Measurements from ENCODE around the gene PNMT. TPM values are rescaled to one million over a fixed set of nuclear protein-coding genes. Genes with fewer than 3 reads are reported as not detected.

PNMT gene
- total and polyA plus RNA-seq, 10 donors, result 0.28 to 2.4 (median 0.65) TPM; not detected in 4

DNA sequence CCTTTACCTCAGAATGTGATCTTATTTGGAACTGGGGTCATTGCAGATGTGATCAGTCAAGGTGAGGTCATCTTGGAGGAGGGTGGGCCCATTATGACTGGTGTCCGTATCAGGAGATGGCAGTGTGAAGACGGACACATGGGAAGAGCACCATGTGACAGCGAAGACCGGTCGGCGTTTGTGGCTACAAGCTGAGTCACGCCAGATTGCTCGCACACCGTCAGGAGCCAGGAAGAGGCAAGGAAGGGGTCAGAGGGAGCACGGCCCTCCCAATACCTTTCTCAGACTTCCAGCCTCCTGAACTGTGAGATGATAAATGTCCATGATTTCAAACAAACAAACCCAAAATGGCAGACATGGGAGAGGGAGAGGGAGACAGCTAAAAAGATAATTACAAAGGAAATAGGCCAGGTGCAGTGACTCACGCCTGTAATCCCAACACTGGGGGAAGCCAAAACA, 18.1 kb upstream of the PNMT start:
- WGBS, 5 donors, result 83 to 92% (median 91%) methylated on average over 11 of the region's 11 CpGs
- Histone ChIP-seq H3K27ac (no peak overlapping the region), H3K36me3 (peaks cover 0 to 76% (median 3%) of the 10 kb centered on the region in 6 donors), H3K27me3 (replicated peaks in 1 of 7) (no peaks in the 10 kb centered on the region), H3K4me1 (peaks cover 0 to 95% (median 25%) of the 10 kb centered on the region in 6 donors), H3K9me3 (no peaks in the 10 kb centered on the region), H3K4me3 (no peak overlapping the region)
- TF ChIP-seq, protein P1, sequence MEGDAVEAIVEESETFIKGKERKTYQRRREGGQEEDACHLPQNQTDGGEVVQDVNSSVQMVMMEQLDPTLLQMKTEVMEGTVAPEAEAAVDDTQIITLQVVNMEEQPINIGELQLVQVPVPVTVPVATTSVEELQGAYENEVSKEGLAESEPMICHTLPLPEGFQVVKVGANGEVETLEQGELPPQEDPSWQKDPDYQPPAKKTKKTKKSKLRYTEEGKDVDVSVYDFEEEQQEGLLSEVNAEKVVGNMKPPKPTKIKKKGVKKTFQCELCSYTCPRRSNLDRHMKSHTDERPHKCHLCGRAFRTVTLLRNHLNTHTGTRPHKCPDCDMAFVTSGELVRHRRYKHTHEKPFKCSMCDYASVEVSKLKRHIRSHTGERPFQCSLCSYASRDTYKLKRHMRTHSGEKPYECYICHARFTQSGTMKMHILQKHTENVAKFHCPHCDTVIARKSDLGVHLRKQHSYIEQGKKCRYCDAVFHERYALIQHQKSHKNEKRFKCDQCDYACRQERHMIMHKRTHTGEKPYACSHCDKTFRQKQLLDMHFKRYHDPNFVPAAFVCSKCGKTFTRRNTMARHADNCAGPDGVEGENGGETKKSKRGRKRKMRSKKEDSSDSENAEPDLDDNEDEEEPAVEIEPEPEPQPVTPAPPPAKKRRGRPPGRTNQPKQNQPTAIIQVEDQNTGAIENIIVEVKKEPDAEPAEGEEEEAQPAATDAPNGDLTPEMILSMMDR (IDR thresholded peaks at IDR 0.05 in 8 of 11, conservative IDR thresholded peaks at IDR 0.05 in 3 of 11), result no peak
- TF ChIP-seq POLR2A (IDR thresholded peaks at IDR 0.05) (no peak), POLR2AphosphoS5 (IDR thresholded peaks at IDR 0.05) (peak in 1 of 3 donors; percentile 4)
- intact Hi-C loops (cut with DNase I; ENCODE audit: low total_unique reads), result no loop called here
- no peak for DNase-seq

DNA sequence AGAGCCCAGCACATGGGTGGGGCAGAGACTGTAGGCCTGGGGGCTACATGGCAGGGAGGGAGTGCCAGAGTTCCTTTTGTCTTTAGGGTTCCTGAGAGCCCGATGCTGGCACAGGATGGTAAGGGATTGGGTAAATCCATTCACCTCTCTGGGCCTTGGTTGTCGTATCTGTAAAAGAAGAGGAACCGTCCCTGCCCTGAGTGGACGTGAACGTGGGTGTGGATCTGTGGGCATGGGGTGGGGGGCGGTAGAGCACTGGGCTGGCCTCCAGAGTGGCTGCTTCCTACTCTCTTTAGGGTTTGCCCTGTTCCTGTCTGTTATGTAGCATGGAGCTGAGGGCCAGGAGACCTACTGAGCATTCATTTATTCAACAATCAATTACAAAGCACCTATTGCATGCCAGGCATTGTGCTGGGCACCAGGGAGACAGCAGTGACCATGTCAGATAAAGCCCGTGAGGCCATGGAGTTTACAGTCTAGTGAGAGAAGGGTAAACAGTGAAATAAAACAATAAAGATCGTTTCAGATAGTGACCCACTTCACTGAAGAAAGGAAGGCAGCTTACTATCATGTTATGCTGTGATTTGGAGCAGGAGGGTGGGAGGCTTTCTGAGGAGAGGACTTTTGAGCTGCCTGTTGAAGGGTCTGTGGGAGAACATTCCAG, 16.2 kb upstream of the PNMT start:
- Histone ChIP-seq H3K27me3 (replicated peaks in 1 of 7) (no peaks in the 10 kb centered on the region), H3K9me3 (no peaks in the 10 kb centered on the region), H3K4me1 (peaks cover 0 to 81% (median 20%) of the 10 kb centered on the region in 6 donors), H3K27ac (peak overlapping the region in 2 of 8 donors; percentile 9 to 21), H3K4me3 (no peak overlapping the region), H3K36me3 (peaks cover 0 to 82% (median 13%) of the 10 kb centered on the region in 6 donors)
- DNase-seq, result no peak
- intact Hi-C loops (cut with DNase I; ENCODE audit: low total_unique reads), result no loop called here
- TF ChIP-seq, protein P1 (IDR thresholded peaks at IDR 0.05 in 8 of 11, conservative IDR thresholded peaks at IDR 0.05 in 3 of 11), result no peak
- no peak for TF ChIP-seq POLR2AphosphoS5 (IDR thresholded peaks at IDR 0.05)
- TF ChIP-seq POLR2A (IDR thresholded peaks at IDR 0.05), result no peak
- WGBS, 5 donors, result 49 to 65% (median 60%) methylated on average over 8 of the region's 8 CpGs

DNA sequence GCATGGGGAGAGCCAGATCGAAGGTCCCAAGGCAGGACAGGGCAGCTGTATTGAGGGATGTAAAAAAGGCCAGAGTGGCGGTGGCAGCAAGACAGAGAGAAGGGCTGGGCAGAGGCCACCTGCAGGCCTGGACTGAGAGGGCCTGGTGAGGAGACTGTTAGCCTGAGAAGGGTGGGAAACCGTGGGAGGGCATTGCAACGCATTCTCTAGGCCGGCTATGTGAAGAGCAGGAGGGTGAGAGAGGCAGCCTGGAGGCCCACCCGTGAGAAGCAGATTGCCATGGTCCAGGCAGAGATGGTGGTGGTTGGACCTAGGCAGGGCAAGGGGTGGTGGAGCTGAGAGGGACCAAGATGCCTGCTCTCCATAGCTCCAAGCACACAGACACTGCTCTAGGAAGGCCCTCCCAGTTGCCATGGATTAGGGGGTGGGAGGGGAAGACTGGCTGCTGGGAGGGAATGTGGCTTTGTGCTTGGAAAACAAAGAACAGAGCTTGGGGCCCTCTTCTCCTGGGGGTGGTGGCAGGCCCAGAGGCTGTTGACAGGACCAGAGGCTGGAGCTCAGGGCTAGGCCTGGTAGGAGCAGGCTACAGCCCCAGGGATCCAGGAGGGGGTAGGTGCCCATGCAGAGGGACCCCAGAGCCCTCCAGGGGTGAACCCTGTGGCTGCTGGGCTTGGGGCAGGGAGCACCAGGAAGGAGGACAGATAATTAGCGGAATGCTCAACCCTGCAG, 15.5 kb upstream of the PNMT start:
- 64 to 83% (median 72%) methylated on average over 7 of the region's 7 CpGs for WGBS, 5 donors
- intact Hi-C loops (cut with DNase I; ENCODE audit: low total_unique reads), result no loop called here
- H3K9me3 ChIP-seq, result no peaks in the 10 kb centered on the region
- no peaks in the 10 kb centered on the region for H3K27me3 ChIP-seq (replicated peaks in 1 of 7)
- H3K27ac ChIP-seq, result peak overlapping the region in 1 of 8 donors; percentile 21
- peaks cover 3 to 83% (median 19%) of the 10 kb centered on the region in 6 donors for H3K36me3 ChIP-seq
- TF ChIP-seq POLR2AphosphoS5 (IDR thresholded peaks at IDR 0.05) (no peak), POLR2A (IDR thresholded peaks at IDR 0.05) (no peak)
- TF ChIP-seq, protein P1 (IDR thresholded peaks at IDR 0.05 in 8 of 11, conservative IDR thresholded peaks at IDR 0.05 in 3 of 11), result no peak
- H3K4me3 ChIP-seq, result no peak overlapping the region
- DNase-seq, result no peak
- H3K4me1 ChIP-seq, result peaks cover 0 to 78% (median 18%) of the 10 kb centered on the region in 6 donors

DNA sequence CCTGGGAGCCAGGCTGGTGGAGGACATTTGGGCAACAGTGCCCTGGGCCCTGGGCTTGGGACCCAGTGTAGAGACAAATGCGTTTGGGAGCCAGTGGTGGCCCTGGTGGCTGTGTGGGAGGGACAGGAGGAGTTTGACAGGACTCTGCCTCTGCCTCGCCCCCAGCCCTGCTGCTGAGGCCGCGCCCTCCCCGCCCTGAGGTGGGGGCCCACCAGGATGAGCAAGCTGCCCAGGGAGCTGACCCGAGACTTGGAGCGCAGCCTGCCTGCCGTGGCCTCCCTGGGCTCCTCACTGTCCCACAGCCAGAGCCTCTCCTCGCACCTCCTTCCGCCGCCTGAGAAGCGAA, 15.0 kb upstream of the PNMT start:
- H3K9me3 ChIP-seq, result no peaks in the 10 kb centered on the region
- no peak for DNase-seq
- TF ChIP-seq, protein P1 (IDR thresholded peaks at IDR 0.05 in 8 of 11, conservative IDR thresholded peaks at IDR 0.05 in 3 of 11), result no peak
- TF ChIP-seq POLR2A (IDR thresholded peaks at IDR 0.05) (no peak), POLR2AphosphoS5 (IDR thresholded peaks at IDR 0.05) (no peak)
- intact Hi-C loops (cut with DNase I; ENCODE audit: low total_unique reads), result no loop called here
- H3K4me3 ChIP-seq, result no peak overlapping the region
- H3K27ac ChIP-seq, result no peak overlapping the region
- 86 to 91% (median 89%) methylated on average over 9 to 12 of the region's 12 CpGs for WGBS, 5 donors
- no peaks in the 10 kb centered on the region for H3K27me3 ChIP-seq (replicated peaks in 1 of 7)
- peaks cover 3 to 88% (median 24%) of the 10 kb centered on the region in 6 donors for H3K36me3 ChIP-seq
- peaks cover 0 to 78% (median 19%) of the 10 kb centered on the region in 6 donors for H3K4me1 ChIP-seq

All from spleen (tissue), 11 donors.